CD4-positive, alpha-beta T cell treated with Interleukin-17A for 4 hours (primary cell): Measurements from ENCODE around the gene GLRX.

Experiments used
- DNase-seq: peaks from one replicate; pipeline ENCODE4 v3.0.0-alpha.2; 2020; ENCODE audit warnings: mixed read lengths

The GLRX gene

DNA sequence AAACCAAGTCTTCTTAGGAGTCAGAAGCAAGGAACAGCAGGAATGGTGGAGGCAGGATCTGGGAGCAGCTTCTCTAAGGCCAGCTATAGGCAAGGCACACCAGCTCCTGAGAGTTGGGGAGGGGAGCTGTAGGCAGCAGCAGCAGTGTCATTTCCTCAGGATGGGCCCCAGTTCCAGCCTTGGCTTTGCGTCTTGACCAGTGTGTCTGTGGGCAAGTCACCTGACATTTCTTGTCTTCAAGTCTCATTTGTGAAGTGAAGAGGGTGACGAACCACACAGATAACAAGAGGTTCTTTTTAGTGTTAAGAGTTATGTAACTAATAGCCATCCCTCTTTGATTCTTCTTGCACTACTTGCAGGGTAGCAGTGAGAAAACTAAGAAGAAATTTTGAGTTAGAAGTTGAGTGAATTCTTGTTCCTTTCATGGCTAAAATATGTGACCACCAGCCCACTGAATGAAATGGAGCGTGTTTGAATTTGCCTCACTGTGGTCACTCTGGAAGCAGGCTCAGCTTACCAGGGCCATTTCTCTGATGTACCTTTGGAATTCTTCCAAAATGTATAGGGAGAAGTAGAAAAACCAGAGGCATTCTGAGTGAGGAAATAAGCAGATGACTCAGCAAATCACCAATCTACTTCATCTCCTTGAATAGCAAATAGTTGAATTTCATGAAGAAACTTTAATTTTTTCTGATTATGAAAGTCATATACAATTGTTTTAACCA lies 49.0 kb downstream of the GLRX start:
- no peak for DNase-seq

DNA sequence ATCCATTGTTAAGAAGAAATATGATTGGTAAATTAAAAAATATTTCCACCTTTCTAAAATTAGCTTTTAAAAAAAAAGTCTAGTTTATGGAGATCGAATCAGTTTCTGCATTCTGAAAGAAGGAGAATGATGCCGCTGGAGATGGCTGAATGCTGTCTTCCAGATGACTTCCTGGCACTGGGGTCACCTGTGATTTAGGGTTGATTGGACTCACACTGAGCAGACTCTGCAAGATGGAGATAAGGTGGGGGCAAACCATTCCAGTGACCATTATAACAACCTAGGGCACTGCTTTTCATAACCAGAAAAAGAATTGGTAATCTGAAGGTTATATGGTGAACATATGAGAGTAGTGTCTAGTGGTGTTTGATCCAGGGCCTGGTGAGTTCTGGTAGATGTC lies 50.6 kb downstream of the GLRX start:
- DNase-seq, result no peak

DNA sequence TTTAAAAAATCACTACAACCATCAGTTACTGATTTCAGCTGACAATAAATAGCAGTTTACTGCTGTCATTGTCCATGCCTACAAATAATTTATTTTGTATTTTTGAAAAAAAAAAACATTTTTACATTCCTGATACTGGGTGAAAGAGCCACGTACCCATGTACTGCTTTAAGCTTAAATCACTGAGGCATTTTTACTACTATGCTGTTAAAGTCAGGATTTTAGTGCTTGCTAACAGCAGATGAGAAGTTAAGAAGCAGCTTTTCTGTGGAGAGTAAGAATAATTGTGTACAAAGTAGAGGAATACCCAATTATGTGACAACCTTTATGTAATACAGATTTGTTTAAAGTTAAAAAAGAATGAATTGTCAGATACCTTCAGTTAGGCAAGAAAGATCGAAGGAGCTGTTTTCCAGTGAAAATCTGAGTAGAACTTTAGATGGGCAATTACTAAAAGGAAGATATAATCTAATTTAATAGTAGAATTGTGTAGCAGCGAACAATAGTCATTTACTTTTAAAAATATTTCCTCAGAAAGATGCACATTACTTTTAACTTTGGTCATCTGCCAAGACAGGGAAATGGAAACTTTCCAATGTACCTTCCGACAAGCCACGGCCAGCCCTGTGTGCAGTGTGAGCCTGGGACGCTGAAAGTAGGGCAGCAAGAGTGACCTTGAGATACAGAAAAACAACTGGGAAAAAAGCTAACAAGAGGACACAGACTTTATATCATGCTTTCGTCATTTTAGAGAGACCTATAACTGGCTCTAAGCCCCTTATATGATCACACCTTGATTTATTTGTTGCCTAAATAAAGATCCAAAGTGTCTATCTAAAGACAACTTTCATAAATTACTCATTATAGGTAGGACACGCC lies 51.5 kb downstream of the GLRX start:
- DNase-seq, result no peak

DNA sequence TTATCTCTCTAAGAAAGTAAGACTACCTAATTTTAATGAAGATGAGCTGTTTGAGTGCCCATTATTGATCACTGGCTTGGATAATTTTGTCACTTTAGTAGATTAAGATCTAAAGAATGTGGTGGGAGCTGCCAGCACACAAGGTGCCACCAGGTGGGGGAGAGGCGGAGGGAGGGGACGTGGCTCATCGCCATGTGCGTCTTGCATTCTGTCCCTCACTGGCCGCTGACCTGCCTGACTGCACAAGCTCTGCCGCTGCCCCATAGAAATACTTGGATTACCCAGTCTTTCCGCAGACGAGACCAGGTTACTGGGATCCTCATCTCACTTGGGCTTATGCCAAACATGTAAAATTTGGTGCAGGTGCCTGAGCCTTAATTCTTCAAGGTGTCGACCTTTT lies 53.8 kb downstream of the GLRX start:
- no peak for DNase-seq

DNA sequence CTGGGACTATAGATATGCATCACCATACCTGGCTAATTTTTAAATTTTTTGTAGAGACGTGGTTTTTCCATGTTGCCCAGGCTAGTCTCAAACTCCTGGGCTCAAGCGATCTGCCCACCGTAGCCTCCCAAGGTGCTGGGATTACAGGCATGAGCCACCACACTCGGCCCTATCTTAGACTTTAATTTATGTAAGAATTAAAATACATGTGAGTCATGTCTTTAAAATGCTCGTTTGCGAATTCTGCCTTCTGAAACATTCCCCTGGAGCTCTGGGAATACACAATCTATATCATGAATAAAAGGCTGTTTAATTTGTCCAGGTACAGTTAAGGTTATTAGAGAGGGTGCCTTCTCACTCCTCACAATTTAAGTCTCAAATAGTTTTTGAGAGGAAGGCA lies 58.6 kb downstream of the GLRX start:
- no peak for DNase-seq
